NCI-H2171 (cell line): ENCODE measurements around the gene RASD1.
A peak's percentile ranks its signal among the peaks of the same experiment; 100 is the strongest.

ENCODE experiments used
- DNase-seq: peaks from one replicate; lab custom pipeline; 2025; lab: John Stamatoyannopoulos, UW

RASD1 gene, protein sequence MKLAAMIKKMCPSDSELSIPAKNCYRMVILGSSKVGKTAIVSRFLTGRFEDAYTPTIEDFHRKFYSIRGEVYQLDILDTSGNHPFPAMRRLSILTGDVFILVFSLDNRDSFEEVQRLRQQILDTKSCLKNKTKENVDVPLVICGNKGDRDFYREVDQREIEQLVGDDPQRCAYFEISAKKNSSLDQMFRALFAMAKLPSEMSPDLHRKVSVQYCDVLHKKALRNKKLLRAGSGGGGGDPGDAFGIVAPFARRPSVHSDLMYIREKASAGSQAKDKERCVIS

DNA sequence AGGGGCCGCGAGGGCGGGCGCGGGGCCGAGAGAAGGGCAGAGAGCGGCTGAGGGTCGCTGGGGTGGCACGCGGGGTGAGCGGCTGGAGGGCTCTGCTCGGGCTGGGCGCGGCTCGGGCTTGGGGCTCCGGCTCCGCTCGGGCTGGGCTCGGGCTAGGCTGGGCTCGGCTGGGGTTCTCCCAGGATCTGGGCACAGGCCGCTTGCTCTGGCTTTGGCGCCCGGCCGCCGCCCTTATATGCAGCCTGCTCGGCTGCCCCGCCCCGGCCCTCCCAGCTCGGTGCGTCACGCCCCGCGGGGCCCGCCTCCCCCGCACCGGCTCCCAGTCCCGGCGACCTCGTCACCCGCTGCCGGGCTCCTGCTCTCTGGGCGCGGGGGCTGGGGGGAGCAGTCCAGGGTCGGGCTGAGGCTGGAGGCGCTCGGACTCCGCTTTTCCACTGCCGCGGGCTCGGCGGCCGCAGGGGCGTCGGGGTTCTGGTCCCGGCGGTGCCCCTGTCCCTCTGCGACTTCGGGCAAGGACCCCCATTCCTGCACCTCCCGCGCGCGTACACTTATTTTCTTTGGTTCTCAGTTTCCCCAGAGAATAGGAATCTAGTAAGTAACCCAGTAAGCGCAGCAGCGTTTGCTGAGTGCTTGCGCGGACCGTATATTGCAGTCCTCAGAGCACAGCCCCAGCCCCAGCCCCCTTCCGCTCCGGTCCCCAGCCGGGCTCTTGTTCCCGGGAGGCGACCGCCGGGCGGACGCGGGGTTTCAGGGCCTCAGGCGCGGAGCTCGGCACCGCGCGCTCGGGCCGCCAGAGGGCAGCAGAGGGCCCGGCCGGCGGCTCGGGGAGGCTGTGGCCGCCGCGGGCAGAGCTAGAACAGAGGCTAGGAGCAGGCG is at the start of gene RASD1:
Gene RASD1 (minus strand): TSS at position 207 of the 876 bp plus-strand sequence. CDS start 214 bp downstream, outside the sequence.
- DNase-seq = peak; percentile 71

DNA sequence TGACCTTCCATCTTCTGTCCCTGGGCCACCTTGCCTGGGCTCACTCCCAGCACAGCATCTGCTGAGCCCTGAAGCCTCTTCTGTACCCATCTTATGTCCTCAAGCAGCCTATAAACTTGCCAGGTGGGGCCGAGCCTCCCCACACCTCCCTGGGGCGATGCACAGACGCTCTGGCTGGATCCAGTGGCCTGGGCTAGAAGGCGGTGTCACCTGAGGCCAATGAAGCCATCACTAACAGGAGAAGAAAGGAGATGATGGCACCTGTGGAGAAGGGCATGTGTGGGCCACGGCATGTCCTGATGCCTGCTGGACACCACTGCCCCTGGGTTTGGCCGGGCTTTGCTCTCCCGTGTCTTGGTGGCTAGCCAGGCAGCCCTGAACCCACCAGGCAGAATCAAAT is 49.8 kb upstream of the RASD1 start:
- DNase-seq = no peak

DNA sequence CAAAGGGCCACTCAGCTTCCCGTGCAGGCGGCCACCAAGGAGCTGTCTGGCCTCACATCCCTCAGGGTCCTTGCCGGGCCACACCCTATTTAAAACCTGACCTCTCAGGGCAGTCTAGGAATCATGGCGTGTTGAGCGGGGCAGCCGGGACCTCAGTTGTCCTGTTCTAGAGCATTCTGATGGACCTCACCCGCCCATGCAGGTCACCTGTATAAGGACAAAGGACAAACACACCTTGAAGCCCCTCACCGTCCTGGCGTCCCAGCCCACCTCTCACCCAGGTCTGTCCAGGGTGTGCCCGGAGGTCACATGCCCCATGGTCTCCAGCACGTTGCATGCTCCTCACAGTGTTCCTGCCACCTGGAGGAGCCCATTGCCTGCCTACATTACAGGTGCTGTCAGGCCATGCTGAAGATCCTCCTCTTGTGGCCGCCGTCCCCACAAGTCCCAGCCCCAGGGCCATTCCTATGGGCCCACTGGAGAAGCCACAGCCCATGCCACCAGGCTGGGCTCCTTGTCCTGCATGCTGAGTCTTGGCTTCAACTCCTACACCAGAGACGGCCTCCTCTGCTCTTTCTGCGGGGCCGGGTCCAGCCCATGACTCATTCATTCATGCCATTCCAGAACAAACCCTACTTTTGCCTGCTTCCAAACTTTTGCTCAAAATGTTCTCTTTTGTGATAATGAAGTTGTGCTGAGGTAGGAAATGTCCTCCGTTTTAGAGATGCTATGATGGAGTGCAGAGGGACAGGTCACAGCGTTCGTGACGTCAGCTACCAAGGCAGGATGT is 49.0 kb upstream of the RASD1 start:
- no peak for DNase-seq

DNA sequence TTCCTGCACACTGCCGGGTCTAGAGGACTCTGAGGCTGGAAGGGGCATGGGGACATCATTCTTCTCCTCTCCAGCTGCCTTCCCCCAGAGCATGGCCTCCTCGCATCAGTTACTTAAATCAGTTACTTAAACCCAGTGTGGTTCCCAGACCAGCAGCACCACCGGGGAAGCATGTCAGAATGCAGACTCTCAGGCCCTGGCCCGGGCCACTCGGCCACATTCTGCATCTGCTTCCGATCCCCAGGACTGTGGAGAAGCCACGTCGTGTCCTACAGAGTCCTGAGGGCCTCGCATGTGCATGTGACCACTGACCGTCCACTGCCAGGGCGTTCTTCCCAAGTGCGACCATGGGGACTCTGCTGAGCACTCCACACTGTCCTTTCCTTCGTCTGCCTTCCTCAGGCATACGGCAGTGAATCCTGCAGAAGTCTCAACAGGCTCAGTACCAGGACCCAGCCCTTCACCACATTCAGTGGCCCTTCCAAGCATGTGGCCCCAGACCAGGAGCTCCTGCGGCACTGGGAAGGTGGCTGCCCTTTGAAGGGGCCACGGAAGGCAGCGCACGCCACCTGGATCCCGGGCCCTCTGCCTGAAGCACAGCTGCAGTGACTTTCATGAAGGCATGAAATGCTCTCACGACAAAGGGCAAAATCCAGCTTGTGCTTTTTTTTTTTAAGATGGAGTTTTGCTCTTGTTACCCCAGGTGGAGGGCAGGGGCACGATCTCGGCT is 46.9 kb upstream of the RASD1 start:
- no peak for DNase-seq

DNA sequence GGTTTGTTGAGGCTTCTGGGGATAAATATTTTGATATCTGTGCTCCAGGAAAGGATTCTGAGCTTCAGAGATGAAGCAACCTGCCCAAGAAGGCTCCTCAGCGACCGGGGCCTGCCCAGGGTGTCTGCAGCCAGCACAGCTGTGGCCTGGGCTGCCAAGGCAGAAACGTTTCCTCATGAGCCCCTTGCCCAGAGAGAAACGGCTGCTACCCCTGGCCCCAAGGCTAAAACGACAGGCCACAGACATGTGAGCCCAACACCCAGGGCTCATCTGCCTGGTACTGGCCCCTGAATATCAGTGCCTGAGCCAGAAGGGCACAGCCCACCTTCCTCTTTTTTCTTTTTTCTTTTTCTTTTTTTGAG is 45.4 kb upstream of the RASD1 start:
- DNase-seq = no peak

DNA sequence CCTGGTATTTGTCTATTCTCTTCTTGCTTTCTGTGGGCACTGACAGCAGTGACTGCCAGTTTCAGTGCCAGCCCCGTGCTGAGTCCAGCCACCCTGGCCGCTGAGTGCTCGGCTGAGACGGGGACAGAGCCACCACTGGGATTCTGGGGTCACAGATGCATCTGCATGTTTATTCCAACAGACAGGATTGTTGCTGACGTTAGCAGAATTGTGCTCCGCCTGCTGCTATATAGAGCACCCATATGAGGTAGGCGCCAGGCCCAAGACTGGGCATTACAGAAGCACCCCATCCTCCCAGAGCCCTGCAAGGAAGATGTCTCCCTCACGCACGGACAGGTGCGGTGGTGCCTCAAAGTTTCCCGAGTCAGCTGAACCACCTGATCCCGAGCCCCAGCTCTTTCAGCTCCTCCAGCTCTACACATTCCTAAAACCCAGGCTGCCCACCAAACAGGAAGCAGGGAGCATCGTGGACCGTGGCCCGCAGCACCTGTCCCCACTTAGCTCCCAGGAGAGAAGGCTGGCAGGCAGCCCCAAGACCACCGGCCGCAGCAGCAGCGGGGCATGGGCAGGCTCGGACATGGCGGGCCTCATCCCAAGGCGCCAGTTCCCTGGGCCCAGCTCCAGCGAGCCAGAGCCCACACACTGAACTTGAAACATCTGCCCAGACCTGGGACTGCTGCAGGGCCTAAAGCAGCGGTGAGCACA is 44.9 kb upstream of the RASD1 start:
- DNase-seq = no peak

DNA sequence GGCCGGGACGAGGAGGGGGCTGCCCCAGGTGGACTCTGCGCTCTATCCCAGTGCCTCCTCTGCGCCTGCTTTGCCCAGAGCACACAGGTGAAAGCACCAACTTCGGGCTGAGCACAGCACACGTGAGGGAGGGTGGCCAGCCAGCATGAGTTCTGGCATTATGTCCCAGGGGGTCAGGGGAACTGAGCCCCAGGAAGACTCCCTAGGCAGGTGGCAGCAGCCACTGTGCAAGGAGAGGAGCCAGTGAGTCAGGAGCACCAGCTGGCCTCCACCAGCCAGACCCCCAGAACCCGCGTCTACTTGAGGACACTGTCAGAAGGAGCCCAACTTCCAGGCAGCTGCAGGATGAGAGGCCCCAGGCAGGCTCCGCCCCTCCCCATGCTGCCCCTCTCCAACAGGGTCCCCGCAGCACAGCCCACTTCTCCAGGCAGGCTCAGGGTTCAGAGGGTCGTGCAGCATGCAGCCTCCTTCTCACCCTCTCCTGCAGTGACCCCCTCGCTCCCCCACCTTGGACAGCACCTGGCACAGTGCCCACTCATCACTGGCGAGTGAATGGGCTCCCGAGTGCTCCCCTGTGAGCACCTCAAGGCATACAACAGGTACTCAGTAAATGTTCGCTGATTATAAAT is 44.2 kb upstream of the RASD1 start:
- peak; percentile 39 for DNase-seq

DNA sequence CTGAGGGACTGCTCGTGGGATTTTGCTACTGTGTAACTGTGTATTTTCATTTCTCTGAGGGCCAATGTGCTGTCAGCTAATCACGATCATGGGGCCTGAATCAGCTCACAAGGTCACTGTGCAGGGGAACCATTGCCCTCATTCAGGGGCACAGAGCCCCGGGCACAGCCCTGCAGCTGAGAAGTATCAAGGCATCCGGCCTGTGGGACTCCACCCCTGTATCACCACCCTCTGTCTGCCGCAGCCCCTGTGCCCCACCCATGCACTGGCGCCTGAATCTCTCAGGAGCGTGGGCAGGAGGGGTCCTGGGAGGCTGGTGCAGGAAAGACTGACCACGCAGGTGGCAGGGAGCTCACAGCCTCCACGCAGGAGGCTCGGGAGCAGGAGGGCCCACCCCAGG is 43.4 kb upstream of the RASD1 start:
- no peak for DNase-seq

DNA sequence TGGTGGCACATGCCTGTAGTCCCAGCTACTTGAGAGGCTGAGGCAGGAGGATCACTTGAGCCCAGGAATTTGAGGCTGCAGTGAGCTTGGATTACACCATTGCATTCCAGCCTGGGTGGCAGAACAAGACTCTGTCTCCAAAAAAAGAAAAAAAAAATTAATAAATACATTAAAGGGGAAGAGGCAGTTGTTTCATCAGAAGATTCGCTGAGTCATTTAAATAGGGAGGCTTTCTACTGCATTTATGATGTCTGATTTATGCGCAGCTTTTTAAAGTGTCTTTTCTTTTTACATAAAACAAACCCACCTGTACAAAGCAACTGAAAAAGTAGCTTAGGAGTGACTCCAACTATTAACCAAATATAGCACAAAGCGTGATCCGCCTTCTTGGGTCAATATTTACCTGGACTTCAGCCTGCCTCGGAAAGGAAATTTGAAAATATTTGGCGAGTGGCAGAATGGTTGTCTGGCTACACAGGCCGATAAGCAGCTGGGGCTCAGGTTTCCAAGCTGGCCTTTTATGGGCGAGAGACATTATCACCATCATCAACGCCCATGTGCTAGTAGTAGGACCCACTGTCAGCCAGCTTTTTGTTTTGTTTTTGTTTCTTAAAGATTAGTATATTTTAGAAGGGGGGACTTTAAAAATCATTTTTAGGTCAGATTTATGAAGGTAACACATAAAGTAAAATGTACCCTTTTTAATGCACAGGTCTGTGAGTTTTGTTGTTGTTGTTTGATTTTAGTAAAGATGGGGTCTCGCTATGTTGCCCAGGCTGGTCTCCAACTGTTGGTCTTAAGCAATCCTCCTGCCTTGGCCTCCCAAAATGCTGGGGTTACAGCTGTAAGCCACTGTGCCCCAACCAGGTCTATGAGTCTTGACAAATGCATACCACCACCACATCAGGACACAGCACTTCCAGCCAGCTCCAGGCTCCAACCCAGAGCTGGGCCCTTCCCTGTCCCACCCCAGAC is 42.5 kb upstream of the RASD1 start:
- DNase-seq = no peak

DNA sequence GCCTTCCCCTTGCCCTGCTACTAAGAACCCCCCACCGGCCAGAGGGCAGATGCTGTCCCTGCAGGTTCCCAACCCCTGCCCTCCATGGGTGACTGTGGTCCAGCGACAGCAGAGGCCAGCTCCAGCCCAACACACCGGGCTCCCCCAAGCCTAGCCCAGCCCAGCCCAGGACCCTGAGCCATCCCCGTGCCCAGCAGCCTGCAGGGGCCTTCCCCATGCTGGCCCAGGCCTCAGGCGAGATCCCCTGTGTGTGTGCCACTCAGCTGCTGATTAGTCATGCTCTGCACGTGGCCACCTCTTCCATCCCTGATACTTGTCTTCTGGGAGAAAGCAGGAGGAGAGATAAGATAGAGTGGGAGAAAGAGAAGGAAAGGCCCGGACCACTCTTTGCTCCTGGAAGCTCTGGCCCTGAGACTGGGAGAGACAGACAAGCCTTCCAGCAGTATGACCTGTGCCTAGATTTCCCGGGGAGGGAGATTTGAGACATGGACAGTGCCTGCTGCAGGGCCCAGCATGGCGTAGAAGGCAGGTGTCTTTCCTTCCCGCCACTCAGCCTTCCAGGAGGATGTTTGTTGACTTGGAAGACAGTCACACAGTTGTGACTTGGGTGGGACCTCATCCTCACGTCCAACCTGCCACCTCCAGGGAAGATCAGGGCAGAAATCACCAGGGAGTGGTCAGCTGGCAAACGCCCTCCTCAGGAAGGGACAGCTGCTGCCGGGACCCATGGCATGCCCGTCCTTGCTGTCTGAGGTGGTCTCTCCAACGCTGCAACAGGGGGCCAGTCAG is 41.3 kb upstream of the RASD1 start:
- DNase-seq = no peak

DNA sequence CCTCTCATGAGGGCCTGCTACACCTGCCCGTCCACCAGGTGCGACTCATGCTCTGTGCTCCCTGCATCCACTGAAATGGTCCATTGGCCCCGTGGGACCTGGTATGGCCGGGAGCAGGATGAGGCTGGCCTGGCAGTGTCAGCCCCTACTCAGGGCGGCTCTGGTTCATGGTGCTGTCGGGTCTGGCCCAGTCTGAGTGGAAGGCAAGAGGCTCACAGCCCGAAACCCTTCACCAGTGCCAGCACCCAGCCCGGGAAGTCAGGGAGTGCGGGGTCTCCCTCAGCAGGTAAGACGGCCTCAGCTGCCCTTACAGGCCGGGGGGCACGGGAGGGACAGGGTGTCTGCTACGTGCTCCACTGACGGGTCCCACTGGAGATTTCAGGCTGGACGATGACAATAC is 40.5 kb upstream of the RASD1 start:
- no peak for DNase-seq

DNA sequence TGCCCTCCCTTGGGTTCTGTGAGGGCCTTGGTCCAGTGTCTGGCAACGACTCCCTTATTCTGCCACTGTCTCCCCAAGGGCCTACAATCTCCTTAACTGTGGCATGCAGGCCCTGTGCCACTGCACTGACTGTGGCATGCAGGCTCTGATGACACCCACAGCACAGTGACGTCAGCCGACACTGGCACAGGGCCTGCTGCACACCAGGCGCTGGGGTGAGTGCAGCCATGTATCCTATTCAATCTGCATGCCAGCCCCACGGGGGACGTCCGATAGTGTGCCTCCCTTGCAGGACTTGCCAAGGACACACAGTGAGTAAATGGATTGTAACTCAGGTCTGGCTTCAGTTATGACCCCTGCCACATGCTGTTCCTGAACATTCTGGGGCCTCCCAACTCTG is 39.8 kb upstream of the RASD1 start:
- DNase-seq = no peak

DNA sequence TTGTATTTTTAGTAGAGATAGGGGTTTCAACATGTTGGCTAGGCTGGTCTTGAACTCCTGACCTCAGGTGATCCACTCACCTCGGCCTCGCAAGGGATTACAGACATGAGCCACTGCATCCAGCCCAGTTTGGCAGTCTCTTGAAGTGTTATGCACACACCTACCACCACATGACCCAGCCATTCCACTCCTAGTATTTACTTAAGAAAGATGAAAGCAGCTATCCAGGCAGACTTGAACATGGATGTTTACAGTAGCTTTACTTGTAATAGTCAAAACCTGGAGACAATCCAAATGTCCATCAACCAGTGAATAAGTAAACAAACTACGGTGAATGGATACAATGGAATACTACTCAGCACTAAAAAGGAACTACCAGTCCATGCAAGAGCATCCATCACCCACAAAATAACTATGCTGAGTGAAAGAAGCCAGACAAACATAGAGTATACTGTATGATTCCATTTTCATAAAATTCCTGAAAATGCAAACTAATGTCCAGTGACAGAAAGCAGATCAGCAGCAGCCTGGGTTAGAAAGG is 37.8 kb upstream of the RASD1 start:
- no peak for DNase-seq

DNA sequence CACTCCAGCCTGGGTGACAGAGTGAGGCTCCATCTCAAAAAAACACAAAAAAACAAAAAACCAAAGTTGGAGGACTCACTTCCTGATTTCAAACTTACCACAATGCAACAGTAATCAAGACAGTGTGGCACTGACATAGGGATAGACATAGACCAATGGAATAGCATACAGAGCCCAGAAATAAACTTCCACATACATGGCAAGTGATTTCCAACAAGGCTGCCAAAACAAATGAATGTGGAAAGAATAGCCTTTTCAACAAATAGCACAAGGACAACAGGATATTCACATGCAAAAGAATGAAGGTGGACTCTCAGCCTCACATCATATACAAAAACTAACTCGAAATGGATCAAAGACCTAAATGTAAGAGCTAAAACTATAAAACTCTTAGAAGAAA is 36.8 kb upstream of the RASD1 start:
- no peak for DNase-seq

DNA sequence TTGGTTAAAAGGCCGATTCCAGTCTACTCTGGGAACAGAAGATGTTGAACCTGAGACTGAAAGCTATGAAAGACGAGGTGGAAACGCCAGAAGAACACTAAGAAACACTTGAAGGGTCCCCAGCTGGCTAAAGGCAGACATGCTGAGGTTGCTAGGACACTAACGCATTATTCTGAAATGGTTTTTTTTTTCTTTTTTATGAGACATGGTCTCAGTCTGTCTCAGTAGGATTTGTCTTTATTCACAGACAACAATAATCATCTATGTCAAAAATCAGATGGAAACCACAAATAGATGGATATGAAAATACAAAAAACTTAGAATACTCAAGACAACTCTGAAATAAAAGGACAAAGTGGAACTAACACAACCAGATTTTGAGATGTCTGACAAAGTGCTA is 35.0 kb upstream of the RASD1 start:
- DNase-seq = peak; percentile 58

DNA sequence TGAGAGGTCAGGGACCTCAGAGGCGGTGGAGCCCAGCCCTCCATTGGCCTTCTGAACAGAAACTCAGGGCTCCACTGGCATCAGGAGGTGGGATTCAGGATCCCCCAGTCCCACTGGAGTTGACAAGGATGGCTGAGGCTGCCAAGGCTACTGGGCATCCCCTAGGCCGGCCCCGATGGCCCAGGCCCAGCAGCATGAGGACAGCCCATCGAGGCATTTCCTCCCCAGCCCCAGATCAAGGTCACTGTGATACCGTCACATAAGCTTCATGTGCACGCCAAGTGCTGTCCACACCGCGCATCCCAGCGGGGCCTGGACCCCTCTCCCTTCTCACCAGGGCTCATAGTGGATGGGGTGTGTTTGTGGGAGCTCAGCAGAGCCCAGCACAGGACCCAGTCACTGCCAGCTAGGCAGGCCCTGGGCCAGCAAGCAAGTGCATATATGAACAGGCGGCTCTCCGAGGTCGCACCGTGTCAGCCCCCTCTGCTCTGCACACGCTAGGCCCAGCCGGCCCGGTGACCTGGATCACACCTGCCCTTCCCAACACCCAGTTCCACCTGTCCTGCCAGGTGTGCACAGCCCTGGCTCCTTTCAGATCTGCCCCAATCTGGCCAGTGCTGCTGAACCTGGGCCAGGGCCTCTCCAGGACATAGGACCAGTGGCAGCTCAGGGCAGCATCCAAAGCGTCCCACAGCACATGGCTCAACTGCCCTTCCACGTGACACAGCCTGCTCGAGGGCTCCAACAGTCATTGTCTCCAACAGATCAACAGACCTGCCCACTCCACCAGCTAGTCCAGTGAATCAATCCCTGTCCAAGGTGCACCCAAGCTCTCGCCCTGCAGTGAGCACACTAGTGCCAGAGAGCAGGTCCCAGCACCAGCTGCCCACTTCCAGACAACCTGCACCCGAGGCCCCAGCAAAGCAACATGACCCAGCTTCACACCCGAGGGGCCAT is 32.8 kb upstream of the RASD1 start:
- DNase-seq = no peak

DNA sequence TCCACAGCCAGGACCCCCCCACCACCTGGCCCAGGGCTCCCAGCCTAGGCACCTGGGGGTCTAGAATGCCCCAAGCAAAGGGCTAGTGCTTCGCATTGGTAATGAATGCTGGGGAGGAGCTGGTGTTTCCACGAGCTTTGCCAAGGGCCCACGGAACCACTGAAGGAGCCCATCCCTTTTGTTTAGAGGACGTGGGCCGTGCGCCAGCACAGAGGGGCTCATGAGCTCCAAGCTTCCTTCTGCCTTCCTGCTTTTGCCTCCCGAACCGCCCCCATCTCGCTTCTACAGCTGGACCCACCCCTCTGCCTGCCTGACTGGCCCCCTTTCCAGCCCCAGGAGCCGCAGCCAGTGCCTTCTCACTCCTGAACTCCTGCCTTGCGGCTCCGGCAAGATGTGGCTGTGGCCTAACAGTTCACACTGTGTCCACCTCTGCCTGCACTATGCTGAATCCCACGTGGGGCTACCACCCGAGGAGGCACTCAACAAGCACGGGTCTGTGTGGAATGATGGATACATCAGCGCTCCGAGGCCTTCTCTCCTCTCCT is 31.8 kb upstream of the RASD1 start:
- DNase-seq = no peak
